ENCODE results near the gene FOXJ3.

DNA sequence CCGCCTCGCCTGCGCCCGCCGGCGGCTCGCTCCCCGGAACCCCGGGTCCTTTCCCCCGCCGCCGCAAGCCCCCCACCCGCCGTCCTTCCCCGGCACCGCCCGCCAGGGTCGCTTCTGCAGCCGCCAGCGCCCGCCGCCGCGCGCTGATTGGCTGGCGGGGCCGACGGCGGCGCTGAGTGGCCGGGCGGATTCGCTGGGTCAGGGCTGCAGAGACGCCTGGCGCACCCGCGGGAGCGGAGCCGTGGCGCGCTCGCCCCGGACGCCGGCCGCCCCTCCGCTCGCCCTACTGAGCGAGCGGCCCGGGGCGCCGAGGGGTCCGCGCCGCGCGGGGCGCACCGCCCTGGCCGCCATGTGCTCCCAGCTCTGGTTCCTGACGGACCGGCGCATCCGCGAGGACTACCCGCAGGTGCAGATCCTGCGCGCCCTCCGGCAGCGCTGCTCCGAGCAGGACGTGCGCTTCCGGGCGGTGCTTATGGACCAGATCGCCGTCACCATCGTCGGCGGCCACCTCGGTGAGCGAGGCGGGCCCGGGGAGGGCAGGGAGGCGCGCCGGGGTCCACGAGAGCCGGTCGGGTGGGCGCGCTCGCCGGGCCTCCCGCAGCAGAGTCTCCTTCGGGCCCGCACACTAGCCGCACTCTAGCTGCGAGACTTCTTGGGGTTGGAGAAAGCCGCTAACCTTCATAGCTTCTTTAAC lies 45.7 kb upstream of the FOXJ3 start, which contains the start of gene RIMKLA:
- TF ChIP-seq POLR2AphosphoS5 (IDR thresholded peaks at IDR 0.05; ENCODE audit: low read depth, low read length) (no peak), FOXM1 (IDR thresholded peaks at IDR 0.05; ENCODE audit: low read depth) (no peak), YY1 (IDR thresholded peaks at IDR 0.05; ENCODE audit: low read depth) (no peak), TAF1 (IDR thresholded peaks at IDR 0.05; ENCODE audit: borderline replicate concordance, low read depth, low read length) (no peak), RAD21 (IDR thresholded peaks at IDR 0.05; ENCODE audit: low read length) (no peak), EP300 (IDR thresholded peaks at IDR 0.05; ENCODE audit: borderline replicate concordance in 1 of 2, low read depth in 1 of 2, low read length in 1 of 2) (no peak), RCOR1 (IDR thresholded peaks at IDR 0.05; ENCODE audit: low read length) (no peak), EZH2phosphoT487 (IDR thresholded peaks at IDR 0.05; ENCODE audit: borderline replicate concordance, low read depth) (no peak), RFX5 (IDR thresholded peaks at IDR 0.05; ENCODE audit: low read length) (no peak)
- TF ChIP-seq, protein P1, sequence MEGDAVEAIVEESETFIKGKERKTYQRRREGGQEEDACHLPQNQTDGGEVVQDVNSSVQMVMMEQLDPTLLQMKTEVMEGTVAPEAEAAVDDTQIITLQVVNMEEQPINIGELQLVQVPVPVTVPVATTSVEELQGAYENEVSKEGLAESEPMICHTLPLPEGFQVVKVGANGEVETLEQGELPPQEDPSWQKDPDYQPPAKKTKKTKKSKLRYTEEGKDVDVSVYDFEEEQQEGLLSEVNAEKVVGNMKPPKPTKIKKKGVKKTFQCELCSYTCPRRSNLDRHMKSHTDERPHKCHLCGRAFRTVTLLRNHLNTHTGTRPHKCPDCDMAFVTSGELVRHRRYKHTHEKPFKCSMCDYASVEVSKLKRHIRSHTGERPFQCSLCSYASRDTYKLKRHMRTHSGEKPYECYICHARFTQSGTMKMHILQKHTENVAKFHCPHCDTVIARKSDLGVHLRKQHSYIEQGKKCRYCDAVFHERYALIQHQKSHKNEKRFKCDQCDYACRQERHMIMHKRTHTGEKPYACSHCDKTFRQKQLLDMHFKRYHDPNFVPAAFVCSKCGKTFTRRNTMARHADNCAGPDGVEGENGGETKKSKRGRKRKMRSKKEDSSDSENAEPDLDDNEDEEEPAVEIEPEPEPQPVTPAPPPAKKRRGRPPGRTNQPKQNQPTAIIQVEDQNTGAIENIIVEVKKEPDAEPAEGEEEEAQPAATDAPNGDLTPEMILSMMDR (IDR thresholded peaks at IDR 0.05) = no peak
- TF ChIP-seq, protein P2, sequence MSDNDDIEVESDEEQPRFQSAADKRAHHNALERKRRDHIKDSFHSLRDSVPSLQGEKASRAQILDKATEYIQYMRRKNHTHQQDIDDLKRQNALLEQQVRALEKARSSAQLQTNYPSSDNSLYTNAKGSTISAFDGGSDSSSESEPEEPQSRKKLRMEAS (IDR thresholded peaks at IDR 0.05; ENCODE audit: low read depth) = no peak
- TF ChIP-seq, protein P3, sequence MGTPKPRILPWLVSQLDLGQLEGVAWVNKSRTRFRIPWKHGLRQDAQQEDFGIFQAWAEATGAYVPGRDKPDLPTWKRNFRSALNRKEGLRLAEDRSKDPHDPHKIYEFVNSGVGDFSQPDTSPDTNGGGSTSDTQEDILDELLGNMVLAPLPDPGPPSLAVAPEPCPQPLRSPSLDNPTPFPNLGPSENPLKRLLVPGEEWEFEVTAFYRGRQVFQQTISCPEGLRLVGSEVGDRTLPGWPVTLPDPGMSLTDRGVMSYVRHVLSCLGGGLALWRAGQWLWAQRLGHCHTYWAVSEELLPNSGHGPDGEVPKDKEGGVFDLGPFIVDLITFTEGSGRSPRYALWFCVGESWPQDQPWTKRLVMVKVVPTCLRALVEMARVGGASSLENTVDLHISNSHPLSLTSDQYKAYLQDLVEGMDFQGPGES (IDR thresholded peaks at IDR 0.05; ENCODE audit: low read depth, low read length) = 0 out of 2 replicates have a peak, but pooled peaks have one; percentile 21
- TF ChIP-seq, protein P4, sequence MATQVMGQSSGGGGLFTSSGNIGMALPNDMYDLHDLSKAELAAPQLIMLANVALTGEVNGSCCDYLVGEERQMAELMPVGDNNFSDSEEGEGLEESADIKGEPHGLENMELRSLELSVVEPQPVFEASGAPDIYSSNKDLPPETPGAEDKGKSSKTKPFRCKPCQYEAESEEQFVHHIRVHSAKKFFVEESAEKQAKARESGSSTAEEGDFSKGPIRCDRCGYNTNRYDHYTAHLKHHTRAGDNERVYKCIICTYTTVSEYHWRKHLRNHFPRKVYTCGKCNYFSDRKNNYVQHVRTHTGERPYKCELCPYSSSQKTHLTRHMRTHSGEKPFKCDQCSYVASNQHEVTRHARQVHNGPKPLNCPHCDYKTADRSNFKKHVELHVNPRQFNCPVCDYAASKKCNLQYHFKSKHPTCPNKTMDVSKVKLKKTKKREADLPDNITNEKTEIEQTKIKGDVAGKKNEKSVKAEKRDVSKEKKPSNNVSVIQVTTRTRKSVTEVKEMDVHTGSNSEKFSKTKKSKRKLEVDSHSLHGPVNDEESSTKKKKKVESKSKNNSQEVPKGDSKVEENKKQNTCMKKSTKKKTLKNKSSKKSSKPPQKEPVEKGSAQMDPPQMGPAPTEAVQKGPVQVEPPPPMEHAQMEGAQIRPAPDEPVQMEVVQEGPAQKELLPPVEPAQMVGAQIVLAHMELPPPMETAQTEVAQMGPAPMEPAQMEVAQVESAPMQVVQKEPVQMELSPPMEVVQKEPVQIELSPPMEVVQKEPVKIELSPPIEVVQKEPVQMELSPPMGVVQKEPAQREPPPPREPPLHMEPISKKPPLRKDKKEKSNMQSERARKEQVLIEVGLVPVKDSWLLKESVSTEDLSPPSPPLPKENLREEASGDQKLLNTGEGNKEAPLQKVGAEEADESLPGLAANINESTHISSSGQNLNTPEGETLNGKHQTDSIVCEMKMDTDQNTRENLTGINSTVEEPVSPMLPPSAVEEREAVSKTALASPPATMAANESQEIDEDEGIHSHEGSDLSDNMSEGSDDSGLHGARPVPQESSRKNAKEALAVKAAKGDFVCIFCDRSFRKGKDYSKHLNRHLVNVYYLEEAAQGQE (IDR thresholded peaks at IDR 0.05; ENCODE audit: low read depth, low read length) = no peak
